ENCODE data around the gene SEZ6. TPM values are rescaled to one million over a fixed set of nuclear protein-coding genes. Genes with fewer than 3 reads are reported as not detected.

Gene SEZ6
- total and polyA plus RNA-seq, 10 of the 15 experiments (the other 5 are each of a cell fraction or from before 2014, with no cell fraction given) = 0.05 to 0.87 (median 0.17) TPM; not detected in 4

DNA sequence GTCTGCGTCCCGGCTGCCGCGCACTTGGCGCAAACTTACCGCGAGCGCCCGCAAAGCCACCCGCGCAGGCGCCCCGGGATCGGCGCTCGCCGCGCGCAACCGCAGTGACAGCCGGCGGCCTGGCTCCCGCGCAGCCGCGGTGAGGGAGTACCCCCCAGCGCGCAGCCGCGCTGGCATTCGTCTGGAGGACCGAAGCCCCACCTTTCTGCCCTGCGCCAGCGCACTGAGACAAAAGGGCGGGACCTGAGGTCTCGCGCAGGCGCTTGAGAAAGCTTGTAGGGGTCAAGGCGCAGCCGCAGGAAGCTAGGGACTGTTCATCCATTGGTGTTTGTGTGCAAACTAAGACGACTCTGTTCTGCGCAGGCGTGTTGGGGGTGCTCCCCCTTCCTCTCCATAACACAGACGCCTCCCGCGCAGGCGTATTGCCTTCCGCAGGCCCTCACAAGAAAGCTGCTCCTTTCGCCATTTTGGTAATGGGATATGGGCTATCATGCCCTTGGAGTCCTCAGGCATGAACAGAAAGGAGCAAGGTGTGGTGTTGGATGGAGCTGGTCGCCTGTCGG is 54.3 kb downstream of the SEZ6 start, which contains the start of gene PHF12 (continued):
- TF ChIP-seq BMI1 (IDR thresholded peaks at IDR 0.05; ENCODE audit: borderline replicate concordance) (no peak), SRF (IDR thresholded peaks at IDR 0.05; ENCODE audit: low read depth in 2 of 2, low read length in 2 of 2) (no peak), ZNF217 (IDR thresholded peaks at IDR 0.05) (no peak), NRF1 (conservative IDR thresholded peaks at IDR 0.05; ENCODE audit: low read depth, low read length) (peak; percentile 99), EGR1 (IDR thresholded peaks at IDR 0.05; ENCODE audit: borderline replicate concordance in 1 of 2, low read depth in 2 of 2, low read length in 2 of 2) (no peak), NBN (IDR thresholded peaks at IDR 0.05) (no peak), CHD4 (IDR thresholded peaks at IDR 0.05) (no peak), CBX3 (IDR thresholded peaks at IDR 0.05; ENCODE audit: borderline replicate concordance, low read depth) (no peak), EP300 (IDR thresholded peaks at IDR 0.05; ENCODE audit: borderline replicate concordance in 1 of 2, control insufficient read depth in 1 of 2, low read depth in 2 of 2, low read length in 2 of 2) (peak in 1 of 2 experiments; percentile 20; a peak in 1 of 4 replicates), MXI1 (IDR thresholded peaks at IDR 0.05; ENCODE audit: low read depth, low read length) (peak; percentile 49; the same call in 1 of the 2 replicates)
- TF ChIP-seq, protein P1, sequence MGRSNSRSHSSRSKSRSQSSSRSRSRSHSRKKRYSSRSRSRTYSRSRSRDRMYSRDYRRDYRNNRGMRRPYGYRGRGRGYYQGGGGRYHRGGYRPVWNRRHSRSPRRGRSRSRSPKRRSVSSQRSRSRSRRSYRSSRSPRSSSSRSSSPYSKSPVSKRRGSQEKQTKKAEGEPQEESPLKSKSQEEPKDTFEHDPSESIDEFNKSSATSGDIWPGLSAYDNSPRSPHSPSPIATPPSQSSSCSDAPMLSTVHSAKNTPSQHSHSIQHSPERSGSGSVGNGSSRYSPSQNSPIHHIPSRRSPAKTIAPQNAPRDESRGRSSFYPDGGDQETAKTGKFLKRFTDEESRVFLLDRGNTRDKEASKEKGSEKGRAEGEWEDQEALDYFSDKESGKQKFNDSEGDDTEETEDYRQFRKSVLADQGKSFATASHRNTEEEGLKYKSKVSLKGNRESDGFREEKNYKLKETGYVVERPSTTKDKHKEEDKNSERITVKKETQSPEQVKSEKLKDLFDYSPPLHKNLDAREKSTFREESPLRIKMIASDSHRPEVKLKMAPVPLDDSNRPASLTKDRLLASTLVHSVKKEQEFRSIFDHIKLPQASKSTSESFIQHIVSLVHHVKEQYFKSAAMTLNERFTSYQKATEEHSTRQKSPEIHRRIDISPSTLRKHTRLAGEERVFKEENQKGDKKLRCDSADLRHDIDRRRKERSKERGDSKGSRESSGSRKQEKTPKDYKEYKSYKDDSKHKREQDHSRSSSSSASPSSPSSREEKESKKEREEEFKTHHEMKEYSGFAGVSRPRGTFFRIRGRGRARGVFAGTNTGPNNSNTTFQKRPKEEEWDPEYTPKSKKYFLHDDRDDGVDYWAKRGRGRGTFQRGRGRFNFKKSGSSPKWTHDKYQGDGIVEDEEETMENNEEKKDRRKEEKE (IDR thresholded peaks at IDR 0.05) = no peak
- TF ChIP-seq, protein P2, sequence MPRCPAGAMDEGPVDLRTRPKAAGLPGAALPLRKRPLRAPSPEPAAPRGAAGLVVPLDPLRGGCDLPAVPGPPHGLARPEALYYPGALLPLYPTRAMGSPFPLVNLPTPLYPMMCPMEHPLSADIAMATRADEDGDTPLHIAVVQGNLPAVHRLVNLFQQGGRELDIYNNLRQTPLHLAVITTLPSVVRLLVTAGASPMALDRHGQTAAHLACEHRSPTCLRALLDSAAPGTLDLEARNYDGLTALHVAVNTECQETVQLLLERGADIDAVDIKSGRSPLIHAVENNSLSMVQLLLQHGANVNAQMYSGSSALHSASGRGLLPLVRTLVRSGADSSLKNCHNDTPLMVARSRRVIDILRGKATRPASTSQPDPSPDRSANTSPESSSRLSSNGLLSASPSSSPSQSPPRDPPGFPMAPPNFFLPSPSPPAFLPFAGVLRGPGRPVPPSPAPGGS (IDR thresholded peaks at IDR 0.05; ENCODE audit: borderline replicate concordance, insufficient read depth, low read depth, low read length, poor library complexity, severe bottlenecking) = no peak
- TF ChIP-seq, protein P3, sequence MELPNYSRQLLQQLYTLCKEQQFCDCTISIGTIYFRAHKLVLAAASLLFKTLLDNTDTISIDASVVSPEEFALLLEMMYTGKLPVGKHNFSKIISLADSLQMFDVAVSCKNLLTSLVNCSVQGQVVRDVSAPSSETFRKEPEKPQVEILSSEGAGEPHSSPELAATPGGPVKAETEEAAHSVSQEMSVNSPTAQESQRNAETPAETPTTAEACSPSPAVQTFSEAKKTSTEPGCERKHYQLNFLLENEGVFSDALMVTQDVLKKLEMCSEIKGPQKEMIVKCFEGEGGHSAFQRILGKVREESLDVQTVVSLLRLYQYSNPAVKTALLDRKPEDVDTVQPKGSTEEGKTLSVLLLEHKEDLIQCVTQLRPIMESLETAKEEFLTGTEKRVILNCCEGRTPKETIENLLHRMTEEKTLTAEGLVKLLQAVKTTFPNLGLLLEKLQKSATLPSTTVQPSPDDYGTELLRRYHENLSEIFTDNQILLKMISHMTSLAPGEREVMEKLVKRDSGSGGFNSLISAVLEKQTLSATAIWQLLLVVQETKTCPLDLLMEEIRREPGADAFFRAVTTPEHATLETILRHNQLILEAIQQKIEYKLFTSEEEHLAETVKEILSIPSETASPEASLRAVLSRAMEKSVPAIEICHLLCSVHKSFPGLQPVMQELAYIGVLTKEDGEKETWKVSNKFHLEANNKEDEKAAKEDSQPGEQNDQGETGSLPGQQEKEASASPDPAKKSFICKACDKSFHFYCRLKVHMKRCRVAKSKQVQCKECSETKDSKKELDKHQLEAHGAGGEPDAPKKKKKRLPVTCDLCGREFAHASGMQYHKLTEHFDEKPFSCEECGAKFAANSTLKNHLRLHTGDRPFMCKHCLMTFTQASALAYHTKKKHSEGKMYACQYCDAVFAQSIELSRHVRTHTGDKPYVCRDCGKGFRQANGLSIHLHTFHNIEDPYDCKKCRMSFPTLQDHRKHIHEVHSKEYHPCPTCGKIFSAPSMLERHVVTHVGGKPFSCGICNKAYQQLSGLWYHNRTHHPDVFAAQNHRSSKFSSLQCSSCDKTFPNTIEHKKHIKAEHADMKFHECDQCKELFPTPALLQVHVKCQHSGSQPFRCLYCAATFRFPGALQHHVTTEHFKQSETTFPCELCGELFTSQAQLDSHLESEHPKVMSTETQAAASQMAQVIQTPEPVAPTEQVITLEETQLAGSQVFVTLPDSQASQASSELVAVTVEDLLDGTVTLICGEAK (IDR thresholded peaks at IDR 0.05; ENCODE audit: borderline replicate concordance) = no peak
- TF ChIP-seq, protein P4, sequence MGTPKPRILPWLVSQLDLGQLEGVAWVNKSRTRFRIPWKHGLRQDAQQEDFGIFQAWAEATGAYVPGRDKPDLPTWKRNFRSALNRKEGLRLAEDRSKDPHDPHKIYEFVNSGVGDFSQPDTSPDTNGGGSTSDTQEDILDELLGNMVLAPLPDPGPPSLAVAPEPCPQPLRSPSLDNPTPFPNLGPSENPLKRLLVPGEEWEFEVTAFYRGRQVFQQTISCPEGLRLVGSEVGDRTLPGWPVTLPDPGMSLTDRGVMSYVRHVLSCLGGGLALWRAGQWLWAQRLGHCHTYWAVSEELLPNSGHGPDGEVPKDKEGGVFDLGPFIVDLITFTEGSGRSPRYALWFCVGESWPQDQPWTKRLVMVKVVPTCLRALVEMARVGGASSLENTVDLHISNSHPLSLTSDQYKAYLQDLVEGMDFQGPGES (IDR thresholded peaks at IDR 0.05) = peak; percentile 13; the same call in 1 of the 2 replicates
- TF ChIP-seq, protein P5, sequence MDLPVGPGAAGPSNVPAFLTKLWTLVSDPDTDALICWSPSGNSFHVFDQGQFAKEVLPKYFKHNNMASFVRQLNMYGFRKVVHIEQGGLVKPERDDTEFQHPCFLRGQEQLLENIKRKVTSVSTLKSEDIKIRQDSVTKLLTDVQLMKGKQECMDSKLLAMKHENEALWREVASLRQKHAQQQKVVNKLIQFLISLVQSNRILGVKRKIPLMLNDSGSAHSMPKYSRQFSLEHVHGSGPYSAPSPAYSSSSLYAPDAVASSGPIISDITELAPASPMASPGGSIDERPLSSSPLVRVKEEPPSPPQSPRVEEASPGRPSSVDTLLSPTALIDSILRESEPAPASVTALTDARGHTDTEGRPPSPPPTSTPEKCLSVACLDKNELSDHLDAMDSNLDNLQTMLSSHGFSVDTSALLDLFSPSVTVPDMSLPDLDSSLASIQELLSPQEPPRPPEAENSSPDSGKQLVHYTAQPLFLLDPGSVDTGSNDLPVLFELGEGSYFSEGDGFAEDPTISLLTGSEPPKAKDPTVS (IDR thresholded peaks at IDR 0.05; ENCODE audit: low read depth, low read length) = no peak
- TF ChIP-seq, protein P6, sequence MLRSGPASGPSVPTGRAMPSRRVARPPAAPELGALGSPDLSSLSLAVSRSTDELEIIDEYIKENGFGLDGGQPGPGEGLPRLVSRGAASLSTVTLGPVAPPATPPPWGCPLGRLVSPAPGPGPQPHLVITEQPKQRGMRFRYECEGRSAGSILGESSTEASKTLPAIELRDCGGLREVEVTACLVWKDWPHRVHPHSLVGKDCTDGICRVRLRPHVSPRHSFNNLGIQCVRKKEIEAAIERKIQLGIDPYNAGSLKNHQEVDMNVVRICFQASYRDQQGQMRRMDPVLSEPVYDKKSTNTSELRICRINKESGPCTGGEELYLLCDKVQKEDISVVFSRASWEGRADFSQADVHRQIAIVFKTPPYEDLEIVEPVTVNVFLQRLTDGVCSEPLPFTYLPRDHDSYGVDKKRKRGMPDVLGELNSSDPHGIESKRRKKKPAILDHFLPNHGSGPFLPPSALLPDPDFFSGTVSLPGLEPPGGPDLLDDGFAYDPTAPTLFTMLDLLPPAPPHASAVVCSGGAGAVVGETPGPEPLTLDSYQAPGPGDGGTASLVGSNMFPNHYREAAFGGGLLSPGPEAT (IDR thresholded peaks at IDR 0.05; ENCODE audit: low read depth) = no peak

Measured in GM12878 (cell line).